Thyroid gland (tissue), 4 donors: ENCODE data around the gene CDPF1. TPM values are rescaled to one million over a fixed set of nuclear protein-coding genes. Genes with fewer than 3 reads are reported as not detected.

Experiments used
- DNase-seq, 2 donors: peaks; one replicate each; pipeline ENCODE4 v3.0.0-alpha.2; 2019
- H3K27ac ChIP-seq, 3 donors: fragments of 200-600 bp; sonication (generic); 1 replicate in 2 of 3; 2 replicates in 1 of 3; pipeline ENCODE4 v1.5.1; 2016 to 2019; ENCODE audit warnings: mild to moderate bottlenecking in 1 of 3, moderate library complexity in 1 of 3
- H3K27me3 ChIP-seq: fragments of 200-600 bp; sonication (generic); one replicate; pipeline ENCODE4 v1.5.1; 2019
- H3K36me3 ChIP-seq, 2 donors: fragments of 200-600 bp; sonication (generic); one replicate each; pipeline ENCODE4 v1.5.1; 2016 to 2019
- H3K4me1 ChIP-seq, 2 donors: fragments of 200-600 bp; sonication (generic); one replicate each; pipeline ENCODE4 v1.5.1; 2017 to 2019
- H3K4me3 ChIP-seq, 3 donors: fragments of 200-600 bp; sonication (generic); replicated peaks in 1 of 3; 1 replicate in 2 of 3; 2 replicates in 1 of 3; pipeline ENCODE4 v1.5.1; 2016; ENCODE audit warnings: mild to moderate bottlenecking in 1 of 3
- H3K9me3 ChIP-seq: fragments of 200-600 bp; sonication (generic); one replicate; pipeline ENCODE4 v1.5.1; 2017
- POLR2A ChIP-seq, 2 donors: fragments of 450-650 bp; IDR thresholded peaks; one replicate each; pipeline ENCODE4 v1.6.1; 2017; ENCODE audit warnings: antibody characterized with exemption in 2 of 2, mild to moderate bottlenecking in 2 of 2, moderate library complexity in 1 of 2
- WGBS, 2 donors: methylation state at CpG; one replicate each; pipeline ENCODE4 v1.1.5; 2017; 5-methylcytosine and 5-hydroxymethylcytosine counted together
- intact Hi-C: fragments of 100-400 bp; cut with DNase I; formaldehyde crosslinking; loops from one replicate; pipeline ENCODE4 v1.15.1; 2023
- total RNA-seq, 4 donors: library from RNA; depleted of rRNA; stranded (reverse); fragments of >200 nt; gene quantifications; one replicate each; pipeline ENCODE4 v1.2.3, GENCODE V29; 2016
- TF ChIP-seq, protein P1 (sequence below), 6 experiments: fragments of 200-600 bp in 3 of 6; fragments of 450-650 bp in 3 of 6; sonication (generic) in 3 of 6; IDR thresholded peaks; one replicate each; pipeline ENCODE4 v1.5.1; 2016 to 2019; ENCODE audit warnings: antibody characterized with exemption in 6 of 6, mild to moderate bottlenecking in 2 of 6, inconsistent platforms in 1 of 6, moderate library complexity in 1 of 6

The CDPF1 gene
- total RNA-seq, 4 donors from 2014 or later: 12.8 to 34.4 (median 16.4) TPM

DNA sequence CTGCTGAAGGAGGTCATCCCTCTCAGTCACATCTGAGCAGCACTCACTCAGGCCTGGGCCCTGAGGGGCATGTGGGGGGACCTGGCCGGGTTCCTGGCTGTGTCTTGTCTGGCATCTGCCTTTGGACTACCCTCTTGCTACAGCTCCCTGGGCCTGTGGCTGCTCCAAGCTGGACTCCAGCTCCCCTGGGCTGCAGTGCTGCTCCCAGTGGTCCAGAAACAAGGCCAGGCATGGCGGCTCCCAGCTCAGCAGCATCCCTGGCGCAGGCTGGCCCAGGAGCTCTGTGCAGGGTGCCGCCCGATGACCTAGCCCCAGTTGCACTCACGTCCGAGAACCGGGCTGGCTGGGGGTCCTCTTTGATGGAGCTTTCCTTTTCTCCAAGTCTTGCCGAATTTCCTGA is 5.3 kb downstream of the CDPF1 start:
- intact Hi-C loops: no loop called here
- no peak overlapping the region for H3K4me3 ChIP-seq
- no peak overlapping the region for H3K27ac ChIP-seq
- peaks cover 0 to under 1% of the 10 kb centered on the region in 2 donors for H3K36me3 ChIP-seq
- no peak for DNase-seq
- 68 to 87% methylated on average over 4 to 9 of the region's 9 CpGs for WGBS, 2 donors
- TF ChIP-seq POLR2A (IDR thresholded peaks at IDR 0.05): no peak
- TF ChIP-seq, protein P1, sequence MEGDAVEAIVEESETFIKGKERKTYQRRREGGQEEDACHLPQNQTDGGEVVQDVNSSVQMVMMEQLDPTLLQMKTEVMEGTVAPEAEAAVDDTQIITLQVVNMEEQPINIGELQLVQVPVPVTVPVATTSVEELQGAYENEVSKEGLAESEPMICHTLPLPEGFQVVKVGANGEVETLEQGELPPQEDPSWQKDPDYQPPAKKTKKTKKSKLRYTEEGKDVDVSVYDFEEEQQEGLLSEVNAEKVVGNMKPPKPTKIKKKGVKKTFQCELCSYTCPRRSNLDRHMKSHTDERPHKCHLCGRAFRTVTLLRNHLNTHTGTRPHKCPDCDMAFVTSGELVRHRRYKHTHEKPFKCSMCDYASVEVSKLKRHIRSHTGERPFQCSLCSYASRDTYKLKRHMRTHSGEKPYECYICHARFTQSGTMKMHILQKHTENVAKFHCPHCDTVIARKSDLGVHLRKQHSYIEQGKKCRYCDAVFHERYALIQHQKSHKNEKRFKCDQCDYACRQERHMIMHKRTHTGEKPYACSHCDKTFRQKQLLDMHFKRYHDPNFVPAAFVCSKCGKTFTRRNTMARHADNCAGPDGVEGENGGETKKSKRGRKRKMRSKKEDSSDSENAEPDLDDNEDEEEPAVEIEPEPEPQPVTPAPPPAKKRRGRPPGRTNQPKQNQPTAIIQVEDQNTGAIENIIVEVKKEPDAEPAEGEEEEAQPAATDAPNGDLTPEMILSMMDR (IDR thresholded peaks at IDR 0.05): no peak
- peaks cover 6 to 13% of the 10 kb centered on the region in 2 donors for H3K4me1 ChIP-seq
- H3K9me3 ChIP-seq: no peaks in the 10 kb centered on the region
- H3K27me3 ChIP-seq: no peaks in the 10 kb centered on the region

DNA sequence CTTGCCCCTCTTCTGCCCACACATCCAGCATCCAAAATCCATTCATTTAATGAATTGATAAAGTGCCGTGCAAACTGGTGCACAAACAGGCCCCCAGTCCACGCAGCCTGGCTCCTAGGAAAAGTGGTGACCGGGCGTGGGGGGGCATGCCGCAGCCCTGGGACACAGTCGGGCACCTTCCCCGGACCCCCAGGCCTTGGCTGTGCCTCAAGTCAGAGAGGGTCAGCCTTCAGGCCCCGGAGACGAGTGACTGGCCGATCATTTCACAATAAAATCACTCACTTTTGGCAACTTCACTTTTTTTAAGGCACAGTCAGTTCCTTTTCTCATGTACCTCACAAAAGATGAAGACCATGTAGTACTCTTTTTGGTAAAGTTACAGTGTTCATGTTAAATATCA is 8.0 kb downstream of the CDPF1 start:
- Histone ChIP-seq H3K4me1 (peaks cover 0 to 7% of the 10 kb centered on the region in 2 donors), H3K36me3 (peaks cover 0 to 3% of the 10 kb centered on the region in 2 donors), H3K27me3 (no peaks in the 10 kb centered on the region), H3K27ac (no peak overlapping the region), H3K9me3 (no peaks in the 10 kb centered on the region), H3K4me3 (no peak overlapping the region)
- 86 to 95% methylated on average over 10 of the region's 10 CpGs for WGBS, 2 donors
- no peak for DNase-seq
- TF ChIP-seq, protein P1 (IDR thresholded peaks at IDR 0.05): no peak
- TF ChIP-seq POLR2A (IDR thresholded peaks at IDR 0.05): no peak
- intact Hi-C loops: no loop called here

DNA sequence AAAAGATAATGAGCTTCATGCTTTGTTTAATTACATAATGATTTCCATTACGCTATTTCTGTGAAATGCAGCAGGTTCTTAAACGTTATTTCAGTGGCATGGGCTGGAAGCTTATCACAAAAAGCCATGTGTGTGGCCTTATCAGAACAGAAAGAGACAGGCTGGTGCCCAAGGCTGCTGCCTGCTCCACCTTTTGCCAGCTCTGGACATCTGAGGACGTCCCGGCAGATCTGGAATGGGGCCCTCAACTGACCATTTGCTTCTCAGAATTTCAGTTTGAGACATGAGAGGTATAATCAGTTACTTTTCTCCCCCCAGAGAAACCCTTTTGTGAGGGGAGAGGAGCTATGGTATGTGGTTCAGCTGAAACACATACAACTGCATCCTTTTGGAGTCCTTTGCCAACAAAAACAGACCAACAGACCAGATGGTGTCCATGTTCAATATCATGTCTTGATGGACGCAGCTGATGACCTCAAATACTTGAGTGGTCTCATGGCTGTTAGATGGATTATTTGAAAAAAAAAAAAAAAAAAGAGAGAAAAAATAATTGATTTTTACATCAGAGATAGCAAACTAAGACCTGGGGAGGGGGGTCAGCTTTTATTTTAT is 8.6 kb downstream of the CDPF1 start:
- Histone ChIP-seq H3K36me3 (peaks cover 0 to 3% of the 10 kb centered on the region in 2 donors), H3K27ac (no peak overlapping the region), H3K9me3 (no peaks in the 10 kb centered on the region), H3K4me1 (peaks cover 0 to 7% of the 10 kb centered on the region in 2 donors), H3K4me3 (no peak overlapping the region), H3K27me3 (no peaks in the 10 kb centered on the region)
- no peak for DNase-seq
- WGBS, 2 donors: 86% methylated on average over 5 of the region's 5 CpGs
- intact Hi-C loops: no loop called here
- TF ChIP-seq, protein P1 (IDR thresholded peaks at IDR 0.05): no peak
- TF ChIP-seq POLR2A (IDR thresholded peaks at IDR 0.05): no peak

DNA sequence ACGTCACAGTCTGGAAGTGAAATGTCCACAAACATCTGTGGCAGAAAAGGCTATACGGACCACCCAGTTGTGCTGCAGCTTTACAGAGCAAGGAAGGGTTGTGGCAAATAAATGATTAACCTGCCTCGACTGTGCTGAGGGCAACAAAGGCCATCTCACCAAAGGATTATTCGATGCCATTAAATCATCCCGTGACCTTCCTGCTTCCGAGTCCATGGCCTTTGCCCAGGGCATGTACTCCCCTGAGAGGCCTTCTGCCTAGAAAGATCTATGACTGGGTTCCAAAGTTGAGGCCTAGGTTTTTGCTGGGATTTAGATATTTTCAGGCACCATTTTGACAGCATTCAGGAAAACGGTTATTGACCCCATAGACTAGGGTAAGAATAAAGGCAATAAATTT is 9.2 kb downstream of the CDPF1 start:
- no peak overlapping the region for H3K27ac ChIP-seq
- H3K4me3 ChIP-seq: no peak overlapping the region
- no peak for DNase-seq
- intact Hi-C loops: no loop called here
- peaks cover 0 to 3% of the 10 kb centered on the region in 2 donors for H3K36me3 ChIP-seq
- H3K9me3 ChIP-seq: no peaks in the 10 kb centered on the region
- TF ChIP-seq, protein P1 (IDR thresholded peaks at IDR 0.05): no peak
- TF ChIP-seq POLR2A (IDR thresholded peaks at IDR 0.05): no peak
- H3K4me1 ChIP-seq: peaks cover 0 to 7% of the 10 kb centered on the region in 2 donors
- WGBS, 2 donors: 71 to 88% methylated on average over 7 of the region's 7 CpGs
- no peaks in the 10 kb centered on the region for H3K27me3 ChIP-seq

DNA sequence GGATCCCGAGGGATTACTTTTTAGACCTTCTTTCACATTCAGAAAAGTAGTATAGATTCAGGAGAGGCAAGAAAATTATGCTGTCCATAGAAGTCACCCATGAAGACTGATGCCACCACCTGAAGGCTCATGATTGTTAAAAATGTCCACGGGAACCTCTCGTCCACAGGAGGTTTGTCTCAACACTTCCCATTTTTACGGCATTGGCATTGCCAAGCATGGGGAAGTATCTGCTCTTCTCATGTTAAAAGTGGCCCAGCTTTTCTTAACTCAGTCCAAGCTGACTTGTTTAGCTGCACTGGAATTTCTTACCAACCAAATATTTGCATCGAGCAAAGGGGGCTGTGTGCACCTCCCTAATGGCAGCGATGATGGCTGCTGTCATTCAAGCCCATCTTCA is 9.6 kb downstream of the CDPF1 start:
- Histone ChIP-seq H3K4me3 (no peak overlapping the region), H3K27ac (no peak overlapping the region), H3K27me3 (no peaks in the 10 kb centered on the region), H3K36me3 (peaks cover 0 to 3% of the 10 kb centered on the region in 2 donors), H3K9me3 (no peaks in the 10 kb centered on the region), H3K4me1 (peaks cover 0 to 5% of the 10 kb centered on the region in 2 donors)
- 92 to 94% methylated on average over 6 of the region's 6 CpGs for WGBS, 2 donors
- intact Hi-C loops: no loop called here
- TF ChIP-seq, protein P1 (IDR thresholded peaks at IDR 0.05): no peak
- TF ChIP-seq POLR2A (IDR thresholded peaks at IDR 0.05): no peak
- no peak for DNase-seq
